IMR-90 (cell line): Measurements from ENCODE around the gene NAT14.

Experiments
- CEBPB ChIP-seq: IDR thresholded peaks from 2 replicates; pipeline ENCODE4 v1.6.1; 2012; ENCODE audit warnings: low read depth, low read length, improper control_type of control experiment
- CHD1 ChIP-seq: IDR thresholded peaks from 2 replicates; pipeline ENCODE4 v1.6.1; 2012; ENCODE audit warnings: low read depth, low read length, improper control_type of control experiment
- CTCF ChIP-seq: conservative IDR thresholded peaks from 2 replicates; pipeline ENCODE4 v1.5.1; 2012; ENCODE audit warnings: mild to moderate bottlenecking, low read depth, low read length, improper control_type of control experiment
- MAFK ChIP-seq: IDR thresholded peaks from 2 replicates; pipeline ENCODE4 v1.6.1; 2012; ENCODE audit warnings: low read depth, low read length, improper control_type of control experiment
- MXI1 ChIP-seq: IDR thresholded peaks from 2 replicates; pipeline ENCODE4 v1.6.1; 2012; ENCODE audit warnings: low read depth, mild to moderate bottlenecking, low read length, moderate library complexity, borderline replicate concordance
- POLR2A ChIP-seq: IDR thresholded peaks from 2 replicates; pipeline ENCODE4 v1.6.1; 2012; ENCODE audit warnings: mild to moderate bottlenecking, low read depth, low read length
- RCOR1 ChIP-seq: IDR thresholded peaks from 2 replicates; pipeline ENCODE4 v1.6.1; 2012; ENCODE audit warnings: mild to moderate bottlenecking, low read length, improper control_type of control experiment; ENCODE audit not compliant: insufficient replicate concordance

GRCh38 chr19:55478364-55478763, 6.6 kb upstream of the NAT14 start:
- TF ChIP-seq CTCF (no peak), POLR2A (no peak), CEBPB (no peak), MXI1 (no peak), MAFK (no peak), RCOR1 (no peak), CHD1 (no peak)
